ENCODE measurements around the gene GAB2. TPM values are rescaled to one million over a fixed set of nuclear protein-coding genes. Genes with fewer than 3 reads are reported as not detected.

Gene GAB2
- total and polyA plus RNA-seq, 2 donors (not counting 1 experiment from before 2014, with no cell fraction given): 5.8 to 85.9 TPM

DNA sequence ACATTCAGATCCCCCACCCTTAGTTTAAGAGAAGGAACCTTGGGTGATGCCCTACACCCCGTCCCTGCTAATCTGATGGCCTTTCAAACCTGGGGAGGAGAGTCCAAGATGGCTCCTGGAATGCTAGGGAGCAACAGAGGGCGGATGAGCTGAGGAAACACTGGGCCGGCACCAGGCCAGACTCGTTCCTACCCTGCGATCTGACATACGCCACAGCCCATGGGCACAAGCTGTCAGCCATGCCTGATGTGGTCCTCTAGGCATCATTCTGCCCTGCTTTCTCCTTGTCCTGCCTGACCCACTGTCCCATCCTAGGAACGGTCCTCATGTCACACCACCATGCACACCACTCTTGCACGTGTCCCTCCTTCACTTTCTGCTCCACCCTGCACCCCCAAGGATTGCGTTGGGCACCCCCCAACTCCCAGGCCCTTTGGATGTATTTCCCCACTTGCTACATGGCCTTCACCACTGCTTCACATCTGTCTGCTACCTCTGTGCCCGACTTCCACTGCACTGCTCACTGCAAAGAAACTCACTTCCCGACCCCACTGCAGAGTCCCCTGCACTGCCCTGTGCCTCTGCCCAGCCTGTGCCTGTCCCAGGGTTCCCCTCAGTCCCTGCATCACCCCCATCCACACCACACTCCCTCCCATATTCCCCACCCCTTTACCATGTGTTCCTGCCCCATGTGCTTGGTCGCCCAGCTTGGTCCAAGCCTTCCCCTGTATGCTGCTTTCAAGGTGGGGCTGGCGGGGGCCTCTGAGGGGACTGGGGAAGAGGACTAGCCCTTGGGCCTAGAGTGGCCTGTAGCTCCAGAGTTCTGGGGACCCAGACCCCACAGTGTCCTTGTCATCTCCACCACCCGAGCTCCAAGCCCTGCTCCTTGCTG, 199.7 kb downstream of the GAB2 start:
- no peak overlapping the region for H3K27ac Mint-ChIP-seq
- no peaks in the 10 kb centered on the region for H4K20me1 ChIP-seq (ENCODE audit: control insufficient read depth, insufficient read depth, low read length, poor library complexity, severe bottlenecking)
- H3K4me1 Mint-ChIP-seq: peaks cover 5% of the 10 kb centered on the region
- H3K27me3 Mint-ChIP-seq: no peaks in the 10 kb centered on the region
- ChIA-PET CTCF (interaction anchor here (0.7 to 1.9 kb wide), 3 partner anchors 10 to 346 kb away, joined by 3 to 6 read pairs (median 3); no protein-coding TSS in a partner anchor), POLR2A (no interaction called here)
- no peak overlapping the region for H3K4me3 ChIP-seq (ENCODE audit: control extremely low read depth in 1 of 5, extremely low read depth in 1 of 5, insufficient read depth in 1 of 5, low read depth in 2 of 5, low read length in 4 of 5)
- no peaks in the 10 kb centered on the region for H3K27me3 ChIP-seq (replicated peaks in 1 of 4; ENCODE audit: control extremely low read depth in 1 of 4, control insufficient read depth in 3 of 4, insufficient read depth in 4 of 4, low read length in 3 of 4)
- H3K9me3 ChIP-seq (ENCODE audit: control extremely low read depth in 1 of 3, control insufficient read depth in 2 of 3, insufficient read depth in 1 of 3, low read length in 2 of 3): no peaks in the 10 kb centered on the region
- peaks cover 3 to 40% of the 10 kb centered on the region in 2 experiments for H3K36me3 ChIP-seq (replicated peaks in 1 of 2; ENCODE audit: control extremely low read depth in 1 of 2, control insufficient read depth in 1 of 2, extremely low read depth in 1 of 2, insufficient read depth in 2 of 2, low read length in 1 of 2)
- WGBS (ENCODE audit: insufficient coverage): 97% methylated on average over 14 of the region's 14 CpGs
- H3K4me3 Mint-ChIP-seq: no peak overlapping the region
- TF ChIP-seq, protein P1, sequence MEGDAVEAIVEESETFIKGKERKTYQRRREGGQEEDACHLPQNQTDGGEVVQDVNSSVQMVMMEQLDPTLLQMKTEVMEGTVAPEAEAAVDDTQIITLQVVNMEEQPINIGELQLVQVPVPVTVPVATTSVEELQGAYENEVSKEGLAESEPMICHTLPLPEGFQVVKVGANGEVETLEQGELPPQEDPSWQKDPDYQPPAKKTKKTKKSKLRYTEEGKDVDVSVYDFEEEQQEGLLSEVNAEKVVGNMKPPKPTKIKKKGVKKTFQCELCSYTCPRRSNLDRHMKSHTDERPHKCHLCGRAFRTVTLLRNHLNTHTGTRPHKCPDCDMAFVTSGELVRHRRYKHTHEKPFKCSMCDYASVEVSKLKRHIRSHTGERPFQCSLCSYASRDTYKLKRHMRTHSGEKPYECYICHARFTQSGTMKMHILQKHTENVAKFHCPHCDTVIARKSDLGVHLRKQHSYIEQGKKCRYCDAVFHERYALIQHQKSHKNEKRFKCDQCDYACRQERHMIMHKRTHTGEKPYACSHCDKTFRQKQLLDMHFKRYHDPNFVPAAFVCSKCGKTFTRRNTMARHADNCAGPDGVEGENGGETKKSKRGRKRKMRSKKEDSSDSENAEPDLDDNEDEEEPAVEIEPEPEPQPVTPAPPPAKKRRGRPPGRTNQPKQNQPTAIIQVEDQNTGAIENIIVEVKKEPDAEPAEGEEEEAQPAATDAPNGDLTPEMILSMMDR (IDR thresholded peaks at IDR 0.05): no peak
- TF ChIP-seq EZH2 (IDR thresholded peaks at IDR 0.05; ENCODE audit: borderline replicate concordance, insufficient read depth, low read depth, low read length, poor library complexity, severe bottlenecking): no peak
- no peak overlapping the region for H2AFZ ChIP-seq (ENCODE audit: insufficient read depth, low read depth, low read length, poor library complexity, severe bottlenecking)
- H3K4me1 ChIP-seq (ENCODE audit: control insufficient read depth in 2 of 2, insufficient read depth in 2 of 2, low read length in 2 of 2): peaks cover 2 to 4% of the 10 kb centered on the region in 2 donors
- ATAC-seq (ENCODE audit: low read depth): no peak
- no peaks in the 10 kb centered on the region for H3K79me2 ChIP-seq (ENCODE audit: control insufficient read depth, insufficient read depth, low read length)
- no peak overlapping the region for H3K27ac ChIP-seq (ENCODE audit: low read length in 2 of 2)
- intact Hi-C loops (cut with micrococcal nuclease): no loop called here
- no peaks in the 10 kb centered on the region for H3K9me3 Mint-ChIP-seq (ENCODE audit: insufficient read depth)
- DNase-seq: no peak
- no peak overlapping the region for H3K4me2 ChIP-seq (replicated peaks; ENCODE audit: low read depth, low read length, poor library complexity, severe bottlenecking)
- H3K9ac ChIP-seq (ENCODE audit: low read length): no peak overlapping the region
